Caco-2 (cell line): ENCODE measurements around the gene SRPX2. TPM values are rescaled to one million over a fixed set of nuclear protein-coding genes. Genes with fewer than 3 reads are reported as not detected.
A peak's percentile ranks its signal among the peaks of the same experiment; 100 is the strongest.

ENCODE experiments used
- BruUV-seq: library from RNA; stranded (reverse); fragments of 400-500 nt; replicated peaks from 2 replicates; lab custom pipeline; 2021; lab: Mats Ljungman, UMichigan
- CTCF ChIA-PET: fragments of 300-600 bp; sonication (Branson Sonifier 250); formaldehyde crosslinking; loops from one replicate; lab custom pipeline; 2022; ENCODE audit warnings: antibody characterized with exemption; lab: Charles Lee
- POLR2A ChIA-PET: fragments of 300-600 bp; sonication (Branson Sonifier 250); formaldehyde crosslinking; loops from one replicate; lab custom pipeline; 2022; ENCODE audit warnings: antibody characterized with exemption; lab: Charles Lee
- DNase-seq, 2 experiments: peaks; one replicate each; pipeline versions ENCODE4 v3.0.0 to v3.0.0-alpha.2; 2020 to 2022
- H3K27me3 ChIP-seq: replicated peaks from 2 replicates; pipeline ENCODE4 v1.6.0; 2011; ENCODE audit warnings: low read length; ENCODE audit not compliant: control insufficient read depth, insufficient read depth
- H3K36me3 ChIP-seq: 2 replicates; pipeline ENCODE4 v1.5.1; 2011; ENCODE audit warnings: low read length; ENCODE audit not compliant: control insufficient read depth, insufficient read depth
- H3K4me1 ChIP-seq: fragments of 250-450 bp; sonication (Bioruptor Pico); 2 replicates; pipeline ENCODE4 v1.5.1; 2020; ENCODE audit warnings: mild to moderate bottlenecking
- H3K4me3 ChIP-seq: 2 replicates; pipeline ENCODE4 v1.5.1; 2011; ENCODE audit warnings: low read depth, mild to moderate bottlenecking, control low read depth, low read length
- H3K9me3 ChIP-seq: fragments of 250-450 bp; sonication (Bioruptor Pico); 2 replicates; pipeline ENCODE4 v1.5.1; 2020; ENCODE audit warnings: mild to moderate bottlenecking, moderate library complexity
- H3K27ac Mint-ChIP-seq: one replicate; pipeline ENCODE4 v1.8.0; 2022; ENCODE audit warnings: mixed read lengths; ENCODE audit not compliant: unreplicated experiment
- H3K27me3 Mint-ChIP-seq: one replicate; pipeline ENCODE4 v1.8.0; 2022; ENCODE audit warnings: mixed read lengths; ENCODE audit not compliant: insufficient read depth, unreplicated experiment
- H3K36me3 Mint-ChIP-seq: one replicate; pipeline ENCODE4 v1.8.0; 2022; ENCODE audit warnings: mild to moderate bottlenecking, mixed read lengths; ENCODE audit not compliant: insufficient read depth, unreplicated experiment
- H3K4me1 Mint-ChIP-seq: one replicate; pipeline ENCODE4 v1.8.0; 2022; ENCODE audit warnings: low read depth, mixed read lengths; ENCODE audit not compliant: unreplicated experiment
- H3K4me3 Mint-ChIP-seq: one replicate; pipeline ENCODE4 v1.8.0; 2022; ENCODE audit warnings: mild to moderate bottlenecking, moderate library complexity, mixed read lengths; ENCODE audit not compliant: unreplicated experiment
- H3K9me3 Mint-ChIP-seq: one replicate; pipeline ENCODE4 v1.8.0; 2022; ENCODE audit warnings: mixed read lengths; ENCODE audit not compliant: unreplicated experiment
- intact Hi-C: fragments of 100-400 bp; cut with micrococcal nuclease; formaldehyde crosslinking; loops from one replicate; pipeline ENCODE4 v1.10.0; 2022; ENCODE audit not compliant: unreplicated experiment
- total RNA-seq: library from RNA; stranded (reverse); gene quantifications from 2 replicates; pipeline ENCODE4 v1.2.3, GENCODE V29; 2022
- TF ChIP-seq, protein P1 (sequence below), 2 experiments: fragments of 200-600 bp in 1 of 2; IDR thresholded peaks; 1 replicate in 1 of 2; 2 replicates in 1 of 2; pipeline versions ENCODE4 v1.5.1 to v1.8.0; 2011 to 2022; ENCODE audit warnings: antibody characterized with exemption in 1 of 2, control low read depth in 1 of 2, inconsistent platforms in 1 of 2, low read depth in 1 of 2, low read length in 1 of 2, mild to moderate bottlenecking in 1 of 2, moderate library complexity in 1 of 2; ENCODE audit not compliant: insufficient read depth in 1 of 2, severe bottlenecking in 1 of 2, unreplicated experiment in 1 of 2

Gene SRPX2
- total RNA-seq, 1 experiment from 2014 or later = 3.6 TPM

GRCh38 chrX:100647095-100647494 is 3.1 kb downstream of the SRPX2 start:
- H3K27ac Mint-ChIP-seq = no peak overlapping the region
- H3K9me3 Mint-ChIP-seq = no peaks in the 10 kb centered on the region
- peaks cover 6% of the 10 kb centered on the region for H3K36me3 Mint-ChIP-seq
- BruUV-seq = no TSS peak
- POLR2A ChIA-PET = interaction anchor here (1.0 kb wide), 1 partner anchor 10 kb away, joined by 3 read pairs; the partner anchor contains the start of gene TSPAN6
- H3K27me3 ChIP-seq = no peaks in the 10 kb centered on the region
- TF ChIP-seq, protein P1, sequence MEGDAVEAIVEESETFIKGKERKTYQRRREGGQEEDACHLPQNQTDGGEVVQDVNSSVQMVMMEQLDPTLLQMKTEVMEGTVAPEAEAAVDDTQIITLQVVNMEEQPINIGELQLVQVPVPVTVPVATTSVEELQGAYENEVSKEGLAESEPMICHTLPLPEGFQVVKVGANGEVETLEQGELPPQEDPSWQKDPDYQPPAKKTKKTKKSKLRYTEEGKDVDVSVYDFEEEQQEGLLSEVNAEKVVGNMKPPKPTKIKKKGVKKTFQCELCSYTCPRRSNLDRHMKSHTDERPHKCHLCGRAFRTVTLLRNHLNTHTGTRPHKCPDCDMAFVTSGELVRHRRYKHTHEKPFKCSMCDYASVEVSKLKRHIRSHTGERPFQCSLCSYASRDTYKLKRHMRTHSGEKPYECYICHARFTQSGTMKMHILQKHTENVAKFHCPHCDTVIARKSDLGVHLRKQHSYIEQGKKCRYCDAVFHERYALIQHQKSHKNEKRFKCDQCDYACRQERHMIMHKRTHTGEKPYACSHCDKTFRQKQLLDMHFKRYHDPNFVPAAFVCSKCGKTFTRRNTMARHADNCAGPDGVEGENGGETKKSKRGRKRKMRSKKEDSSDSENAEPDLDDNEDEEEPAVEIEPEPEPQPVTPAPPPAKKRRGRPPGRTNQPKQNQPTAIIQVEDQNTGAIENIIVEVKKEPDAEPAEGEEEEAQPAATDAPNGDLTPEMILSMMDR (IDR thresholded peaks at IDR 0.05; ENCODE audit: insufficient read depth in 1 of 2, low read depth in 1 of 2, low read length in 1 of 2, severe bottlenecking in 1 of 2, unreplicated experiment in 1 of 2) = no peak
- no peaks in the 10 kb centered on the region for H3K27me3 Mint-ChIP-seq
- H3K4me1 Mint-ChIP-seq = peaks cover 24% of the 10 kb centered on the region
- no peak overlapping the region for H3K4me3 ChIP-seq
- CTCF ChIA-PET = no interaction called here
- no peak for DNase-seq
- no peak overlapping the region for H3K4me3 Mint-ChIP-seq
- H3K9me3 ChIP-seq = no peaks in the 10 kb centered on the region
- peaks cover 61% of the 10 kb centered on the region for H3K4me1 ChIP-seq
- intact Hi-C loops = no loop called here
- no peaks in the 10 kb centered on the region for H3K36me3 ChIP-seq

DNA sequence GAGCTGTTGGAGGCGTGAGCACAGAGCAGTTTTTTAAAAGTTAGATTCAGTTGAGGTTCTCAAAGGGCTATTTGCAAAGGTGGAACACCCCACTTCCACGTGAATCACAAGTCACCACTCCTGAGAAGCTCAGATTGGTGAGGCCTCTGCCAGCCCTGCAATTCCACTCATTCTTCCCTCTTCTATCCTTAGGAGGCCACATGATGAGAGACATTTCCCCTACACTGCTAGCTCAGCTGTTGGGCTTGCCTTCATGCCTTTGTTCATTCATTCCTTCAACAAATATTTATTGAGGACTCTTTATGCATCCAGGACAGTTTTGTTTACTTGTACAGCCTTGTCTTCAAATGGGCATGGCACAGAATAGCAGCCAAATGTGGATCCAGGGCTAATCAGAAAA is 3.7 kb downstream of the SRPX2 start:
- POLR2A ChIA-PET = interaction anchor here (1.0 kb wide), 1 partner anchor 11 kb away, joined by 3 read pairs; the partner anchor contains the start of gene TSPAN6
- intact Hi-C loops = no loop called here
- H3K27me3 ChIP-seq = no peaks in the 10 kb centered on the region
- CTCF ChIA-PET = no interaction called here
- Mint-ChIP-seq H3K4me3 (no peak overlapping the region), H3K4me1 (peaks cover 25% of the 10 kb centered on the region), H3K27me3 (no peaks in the 10 kb centered on the region), H3K36me3 (peaks cover 6% of the 10 kb centered on the region), H3K9me3 (no peaks in the 10 kb centered on the region), H3K27ac (peak overlapping the region; percentile 97)
- BruUV-seq = no TSS peak
- H3K9me3 ChIP-seq = no peaks in the 10 kb centered on the region
- H3K4me1 ChIP-seq = peaks cover 57% of the 10 kb centered on the region
- TF ChIP-seq, protein P1 (IDR thresholded peaks at IDR 0.05; ENCODE audit: insufficient read depth in 1 of 2, low read depth in 1 of 2, low read length in 1 of 2, severe bottlenecking in 1 of 2, unreplicated experiment in 1 of 2) = no peak
- DNase-seq = no peak
- H3K4me3 ChIP-seq = no peak overlapping the region
- no peaks in the 10 kb centered on the region for H3K36me3 ChIP-seq

- Histone ChIP-seq H3K36me3 (no peaks in the 10 kb centered on the region), H3K4me3 (no peak overlapping the region), H3K4me1 (peaks cover 56% of the 10 kb centered on the region), H3K9me3 (no peaks in the 10 kb centered on the region), H3K27me3 (no peaks in the 10 kb centered on the region)
- intact Hi-C loops = loop anchor here (1.0 kb wide), 2 partner anchors 12 to 33 kb away; partner anchors contain the start of gene TSPAN6
- Mint-ChIP-seq H3K36me3 (peaks cover 6% of the 10 kb centered on the region), H3K9me3 (no peaks in the 10 kb centered on the region), H3K4me1 (peaks cover 33% of the 10 kb centered on the region), H3K27me3 (no peaks in the 10 kb centered on the region), H3K4me3 (peak overlapping the region; percentile 71), H3K27ac (peak overlapping the region; percentile 97)
- POLR2A ChIA-PET = interaction anchor here (1.1 to 2.1 kb wide), 3 partner anchors 10 to 34 kb away, joined by 3 to 12 read pairs (median 4); partner anchors contain the start of gene TSPAN6
- BruUV-seq = TSS peak; percentile 92
- CTCF ChIA-PET = interaction anchor here (0.9 to 1.9 kb wide), 6 partner anchors 12 to 120 kb away, joined by 3 to 17 read pairs (median 6); partner anchors contain the start of gene TSPAN6
- TF ChIP-seq, protein P1 (IDR thresholded peaks at IDR 0.05; ENCODE audit: insufficient read depth in 1 of 2, low read depth in 1 of 2, low read length in 1 of 2, severe bottlenecking in 1 of 2, unreplicated experiment in 1 of 2) = no peak
- DNase-seq = peak; percentile 39 to 43
These were observed 4.7 kb downstream of the SRPX2 start for GRCh38 chrX:100648458-100649417.
